Measurements from ENCODE around the gene TTC33.

DNA sequence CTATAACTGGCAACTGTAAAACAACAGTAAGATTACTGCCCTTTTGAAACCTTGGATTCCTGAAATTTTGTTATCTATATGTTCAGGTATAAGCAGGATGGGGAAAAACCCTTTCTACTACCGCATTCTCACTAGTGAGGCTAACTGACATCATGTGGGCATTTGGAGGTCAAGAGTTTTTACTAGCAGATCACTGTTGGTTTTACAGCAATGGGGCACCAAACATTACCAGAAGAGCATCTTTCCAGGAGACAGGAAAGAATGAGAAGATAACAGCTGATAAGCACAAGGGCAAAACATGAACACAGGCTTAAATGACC lies 20.9 kb upstream of the TTC33 start:
- TF ChIP-seq, protein P1, sequence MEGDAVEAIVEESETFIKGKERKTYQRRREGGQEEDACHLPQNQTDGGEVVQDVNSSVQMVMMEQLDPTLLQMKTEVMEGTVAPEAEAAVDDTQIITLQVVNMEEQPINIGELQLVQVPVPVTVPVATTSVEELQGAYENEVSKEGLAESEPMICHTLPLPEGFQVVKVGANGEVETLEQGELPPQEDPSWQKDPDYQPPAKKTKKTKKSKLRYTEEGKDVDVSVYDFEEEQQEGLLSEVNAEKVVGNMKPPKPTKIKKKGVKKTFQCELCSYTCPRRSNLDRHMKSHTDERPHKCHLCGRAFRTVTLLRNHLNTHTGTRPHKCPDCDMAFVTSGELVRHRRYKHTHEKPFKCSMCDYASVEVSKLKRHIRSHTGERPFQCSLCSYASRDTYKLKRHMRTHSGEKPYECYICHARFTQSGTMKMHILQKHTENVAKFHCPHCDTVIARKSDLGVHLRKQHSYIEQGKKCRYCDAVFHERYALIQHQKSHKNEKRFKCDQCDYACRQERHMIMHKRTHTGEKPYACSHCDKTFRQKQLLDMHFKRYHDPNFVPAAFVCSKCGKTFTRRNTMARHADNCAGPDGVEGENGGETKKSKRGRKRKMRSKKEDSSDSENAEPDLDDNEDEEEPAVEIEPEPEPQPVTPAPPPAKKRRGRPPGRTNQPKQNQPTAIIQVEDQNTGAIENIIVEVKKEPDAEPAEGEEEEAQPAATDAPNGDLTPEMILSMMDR (conservative IDR thresholded peaks at IDR 0.05; ENCODE audit: low read depth, low read length), result no peak
- TF ChIP-seq CEBPB (IDR thresholded peaks at IDR 0.05; ENCODE audit: low read depth, low read length) (no peak), SMC3 (IDR thresholded peaks at IDR 0.05; ENCODE audit: low read depth, low read length) (no peak), MAFK (IDR thresholded peaks at IDR 0.05; ENCODE audit: low read depth, low read length) (no peak), POLR2A (IDR thresholded peaks at IDR 0.05; ENCODE audit: low read depth, low read length) (no peak), MAZ (IDR thresholded peaks at IDR 0.05; ENCODE audit: borderline replicate concordance, low read depth, low read length) (no peak)

Measured in IMR-90 (cell line).